GM12891 (cell line): ENCODE data around the gene ANKMY1.

ENCODE experiments used
- PAX5 ChIP-seq: IDR thresholded peaks from 2 replicates; pipeline ENCODE4 v1.6.1; 2011; ENCODE audit warnings: low read length, moderate library complexity, mild to moderate bottlenecking; ENCODE audit not compliant: insufficient read depth, severe bottlenecking
- POLR2A ChIP-seq: IDR thresholded peaks from 2 replicates; pipeline ENCODE4 v1.6.1; 2011; ENCODE audit warnings: low read depth, low read length, control low read depth
- POLR2AphosphoS5 ChIP-seq: IDR thresholded peaks from 2 replicates; pipeline ENCODE4 v1.6.1; 2011; ENCODE audit warnings: low read depth, low read length, control low read depth
- SPI1 ChIP-seq: IDR thresholded peaks from 2 replicates; pipeline ENCODE4 v1.6.1; 2011; ENCODE audit warnings: low read depth, low read length, control low read depth
- TAF1 ChIP-seq: IDR thresholded peaks from 2 replicates; pipeline ENCODE4 v1.6.1; 2011; ENCODE audit warnings: low read depth, low read length, control low read depth

GRCh38 chr2:240577281-240578109 lies 19.7 kb upstream of the ANKMY1 start:
- TF ChIP-seq POLR2AphosphoS5 (no peak), POLR2A (no peak), TAF1 (no peak), PAX5 (no peak), SPI1 (no peak)
